ENCODE results near the gene ADD3. TPM values are rescaled to one million over a fixed set of nuclear protein-coding genes. Genes with fewer than 3 reads are reported as not detected.

ADD3 gene
- total RNA-seq, 6 experiments from 2014 or later, result 11.7 to 71.3 (median 16.2) TPM

GRCh38 chr10:110013630-110014293, 6.0 kb downstream of the ADD3 start:
- Histone ChIP-seq H3K4me1 (peaks cover 0 to 25% (median 12%) of the 10 kb centered on the region in 4 donors), H3K27me3 (no peaks in the 10 kb centered on the region), H3K27ac (no peak overlapping the region), H3K4me3 (no peak overlapping the region), H3K36me3 (no peaks in the 10 kb centered on the region), H3K9me3 (no peaks in the 10 kb centered on the region)
- intact Hi-C loops (cut with DNase I), result no loop called here
- ATAC-seq, result no peak
- TF ChIP-seq POLR2A (IDR thresholded peaks at IDR 0.05) (no peak), CTCF (IDR thresholded peaks at IDR 0.05) (no peak)
- WGBS (ENCODE audit: insufficient coverage, low coverage, low lambda C conversion rate, missing lambda C conversion rate), result 49% methylated on average over 4 of the region's 4 CpGs
- no peak for DNase-seq

GRCh38 chr10:110016039-110016438, 8.3 kb downstream of the ADD3 start:
- intact Hi-C loops (cut with DNase I), result no loop called here
- Histone ChIP-seq H3K4me1 (peaks cover 0 to 5% (median 2%) of the 10 kb centered on the region in 4 donors), H3K9me3 (no peaks in the 10 kb centered on the region), H3K27me3 (no peaks in the 10 kb centered on the region), H3K36me3 (no peaks in the 10 kb centered on the region), H3K27ac (no peak overlapping the region), H3K4me3 (no peak overlapping the region)
- ATAC-seq (peak; percentile 59 to 85 (median 75)), DNase-seq (no peak)
- TF ChIP-seq CTCF (IDR thresholded peaks at IDR 0.05) (peak; percentile 36 to 56 (median 42)), POLR2A (IDR thresholded peaks at IDR 0.05) (no peak)

- Histone ChIP-seq H3K27me3 (no peaks in the 10 kb centered on the region), H3K27ac (no peak overlapping the region), H3K36me3 (no peaks in the 10 kb centered on the region), H3K4me3 (no peak overlapping the region), H3K9me3 (no peaks in the 10 kb centered on the region), H3K4me1 (no peaks in the 10 kb centered on the region)
- intact Hi-C loops (cut with DNase I), result no loop called here
- 59% methylated on average over 4 of the region's 4 CpGs for WGBS (ENCODE audit: insufficient coverage, low coverage, low lambda C conversion rate, missing lambda C conversion rate)
- TF ChIP-seq CTCF (IDR thresholded peaks at IDR 0.05), result no peak
- TF ChIP-seq POLR2A (IDR thresholded peaks at IDR 0.05), result no peak
- ATAC-seq (no peak), DNase-seq (no peak)
Observed at GRCh38 chr10:110017052-110017451, 9.3 kb downstream of the ADD3 start.

GRCh38 chr10:110017907-110018306, 10.1 kb downstream of the ADD3 start:
- no peak for DNase-seq
- ATAC-seq, result no peak
- no peaks in the 10 kb centered on the region for H3K36me3 ChIP-seq
- H3K27ac ChIP-seq, result no peak overlapping the region
- H3K9me3 ChIP-seq, result no peaks in the 10 kb centered on the region
- H3K4me1 ChIP-seq, result no peaks in the 10 kb centered on the region
- intact Hi-C loops (cut with DNase I), result no loop called here
- TF ChIP-seq POLR2A (IDR thresholded peaks at IDR 0.05) (no peak), CTCF (IDR thresholded peaks at IDR 0.05) (no peak)
- no peak overlapping the region for H3K4me3 ChIP-seq
- no peaks in the 10 kb centered on the region for H3K27me3 ChIP-seq
- WGBS (ENCODE audit: insufficient coverage, low coverage, low lambda C conversion rate, missing lambda C conversion rate), result 69% methylated on average over 1 of the region's 1 CpG

- no peak for TF ChIP-seq POLR2A (IDR thresholded peaks at IDR 0.05)
- WGBS (ENCODE audit: insufficient coverage, low coverage, low lambda C conversion rate, missing lambda C conversion rate), result 81% methylated on average over 6 of the region's 6 CpGs
- H3K36me3 ChIP-seq, result no peaks in the 10 kb centered on the region
- DNase-seq (no peak), ATAC-seq (no peak)
- H3K4me3 ChIP-seq, result no peak overlapping the region
- H3K27ac ChIP-seq, result no peak overlapping the region
- H3K9me3 ChIP-seq, result no peaks in the 10 kb centered on the region
- intact Hi-C loops (cut with DNase I), result no loop called here
- H3K4me1 ChIP-seq, result no peaks in the 10 kb centered on the region
- H3K27me3 ChIP-seq, result no peaks in the 10 kb centered on the region
Observed at GRCh38 chr10:110020265-110020664, 12.5 kb downstream of the ADD3 start.

All from right lobe of liver (tissue), 6 donors.